Breast epithelium (tissue), 3 donors: ENCODE measurements around the gene MGAT4B.

Experiments
- CTCF ChIP-seq, 3 donors: fragments of 450-650 bp; IDR thresholded peaks; one replicate each; pipeline ENCODE4 v1.5.1; 2016 to 2017; ENCODE audit warnings: antibody characterized with exemption in 3 of 3, mild to moderate bottlenecking in 3 of 3, moderate library complexity in 3 of 3
- POLR2A ChIP-seq: fragments of 450-650 bp; IDR thresholded peaks from one replicate; pipeline ENCODE4 v1.6.1; 2016; ENCODE audit warnings: antibody characterized with exemption, mild to moderate bottlenecking, moderate library complexity
- POLR2AphosphoS5 ChIP-seq, 3 donors: sonication (generic); formaldehyde crosslinking; IDR thresholded peaks; one replicate each; pipeline ENCODE4 v1.6.1; 2017; ENCODE audit warnings: antibody characterized with exemption in 3 of 3

GRCh38 chr5:179777909-179778308, 28.8 kb downstream of the MGAT4B start:
- TF ChIP-seq CTCF (IDR thresholded peaks at IDR 0.05): no peak
- TF ChIP-seq POLR2AphosphoS5 (IDR thresholded peaks at IDR 0.05): no peak
- TF ChIP-seq POLR2A: no peak
